IgD-negative memory B cell (primary cell): Measurements from ENCODE around the gene MEGF10. TPM values are rescaled to one million over a fixed set of nuclear protein-coding genes. Genes with fewer than 3 reads are reported as not detected.
A peak's percentile ranks its signal among the peaks of the same experiment; 100 is the strongest.

ENCODE experiments used
- H3K27ac Mint-ChIP-seq, 3 donors: one replicate each; pipeline ENCODE4 v1.8.0; 2020 to 2022; ENCODE audit warnings: mild to moderate bottlenecking in 3 of 3, mixed read lengths in 3 of 3, moderate library complexity in 1 of 3
- H3K27me3 Mint-ChIP-seq: one replicate; pipeline ENCODE4 v1.8.0; 2021; ENCODE audit warnings: mixed read lengths
- H3K36me3 Mint-ChIP-seq: one replicate; pipeline ENCODE4 v1.8.0; 2020; ENCODE audit warnings: mild to moderate bottlenecking, mixed read lengths
- H3K4me1 Mint-ChIP-seq, 3 donors: one replicate each; pipeline ENCODE4 v1.8.0; 2020 to 2022; ENCODE audit warnings: mixed read lengths in 3 of 3, mild to moderate bottlenecking in 1 of 3
- H3K4me3 Mint-ChIP-seq, 4 donors: one replicate each; pipeline ENCODE4 v1.8.0; 2020 to 2022; ENCODE audit warnings: mild to moderate bottlenecking in 4 of 4, mixed read lengths in 4 of 4, moderate library complexity in 3 of 4
- H3K9me3 Mint-ChIP-seq, 3 donors: one replicate each; pipeline ENCODE4 v1.8.0; 2020 to 2021; ENCODE audit warnings: mixed read lengths in 3 of 3, mild to moderate bottlenecking in 1 of 3
- polyA plus RNA-seq: library from polyadenylated mRNA; unstranded; fragments of 300-500 nt; fragmentation: Illumina TruSeq; gene quantifications from one replicate; pipeline ENCODE4 v1.2.3, GENCODE V29; 2021

Gene MEGF10
- polyA plus RNA-seq, 1 donor from 2014 or later = not detected

- Mint-ChIP-seq H3K36me3 (no peaks in the 10 kb centered on the region), H3K9me3 (no peaks in the 10 kb centered on the region), H3K4me3 (no peak overlapping the region), H3K27me3 (no peaks in the 10 kb centered on the region), H3K4me1 (no peaks in the 10 kb centered on the region), H3K27ac (no peak overlapping the region)
Measured at GRCh38 chr5:127416906-127417305, 126.3 kb downstream of the MEGF10 start.

GRCh38 chr5:127417528-127417927, 126.9 kb downstream of the MEGF10 start:
- no peaks in the 10 kb centered on the region for H3K27me3 Mint-ChIP-seq

GRCh38 chr5:127418367-127418766, 127.8 kb downstream of the MEGF10 start:
- H3K9me3 Mint-ChIP-seq = no peaks in the 10 kb centered on the region
- H3K4me1 Mint-ChIP-seq = peaks cover 5 to 7% (median 6%) of the 10 kb centered on the region in 3 donors
- no peak overlapping the region for H3K4me3 Mint-ChIP-seq

More at GRCh38 chr5:127417528-127417927, 126.9 kb downstream of the MEGF10 start:
- Mint-ChIP-seq H3K4me3 (no peak overlapping the region), H3K36me3 (no peaks in the 10 kb centered on the region), H3K27ac (no peak overlapping the region), H3K9me3 (no peaks in the 10 kb centered on the region), H3K4me1 (no peaks in the 10 kb centered on the region)

GRCh38 chr5:127418974-127419682, 128.5 kb downstream of the MEGF10 start:
- Mint-ChIP-seq H3K27ac (no peak overlapping the region), H3K4me3 (no peak overlapping the region), H3K9me3 (no peaks in the 10 kb centered on the region), H3K4me1 (peaks cover 6 to 9% (median 7%) of the 10 kb centered on the region in 3 donors), H3K27me3 (no peaks in the 10 kb centered on the region), H3K36me3 (no peaks in the 10 kb centered on the region)

More at GRCh38 chr5:127418367-127418766, 127.8 kb downstream of the MEGF10 start:
- H3K27ac Mint-ChIP-seq = no peak overlapping the region
- H3K36me3 Mint-ChIP-seq = no peaks in the 10 kb centered on the region
- H3K27me3 Mint-ChIP-seq = no peaks in the 10 kb centered on the region

- Mint-ChIP-seq H3K4me1 (peaks cover 6 to 9% (median 7%) of the 10 kb centered on the region in 3 donors), H3K27me3 (no peaks in the 10 kb centered on the region), H3K27ac (no peak overlapping the region), H3K9me3 (no peaks in the 10 kb centered on the region), H3K36me3 (no peaks in the 10 kb centered on the region), H3K4me3 (no peak overlapping the region)
Measured at GRCh38 chr5:127419683-127420257, 129.2 kb downstream of the MEGF10 start.

- Mint-ChIP-seq H3K27ac (no peak overlapping the region), H3K36me3 (peaks cover under 1% of the 10 kb centered on the region), H3K9me3 (no peaks in the 10 kb centered on the region), H3K4me3 (no peak overlapping the region), H3K4me1 (peaks cover 6 to 9% (median 7%) of the 10 kb centered on the region in 3 donors), H3K27me3 (no peaks in the 10 kb centered on the region)
Measured at GRCh38 chr5:127420758-127421157, 130.2 kb downstream of the MEGF10 start.

GRCh38 chr5:127421471-127421870, 130.9 kb downstream of the MEGF10 start:
- H3K27ac Mint-ChIP-seq = no peak overlapping the region

GRCh38 chr5:127423173-127423798, 132.7 kb downstream of the MEGF10 start:
- peaks cover 1% of the 10 kb centered on the region for H3K36me3 Mint-ChIP-seq
- H3K27me3 Mint-ChIP-seq = no peaks in the 10 kb centered on the region
- peaks cover 6 to 9% (median 7%) of the 10 kb centered on the region in 3 donors for H3K4me1 Mint-ChIP-seq
- no peak overlapping the region for H3K27ac Mint-ChIP-seq
- H3K9me3 Mint-ChIP-seq = no peaks in the 10 kb centered on the region
- peak overlapping the region in 1 of 4 donors; percentile 65 for H3K4me3 Mint-ChIP-seq

More at GRCh38 chr5:127421471-127421870, 130.9 kb downstream of the MEGF10 start:
- Mint-ChIP-seq H3K4me1 (peaks cover 6 to 9% (median 7%) of the 10 kb centered on the region in 3 donors), H3K27me3 (no peaks in the 10 kb centered on the region), H3K9me3 (no peaks in the 10 kb centered on the region), H3K36me3 (peaks cover 1% of the 10 kb centered on the region), H3K4me3 (no peak overlapping the region)

GRCh38 chr5:127425037-127425436, 134.4 kb downstream of the MEGF10 start:
- Mint-ChIP-seq H3K9me3 (no peaks in the 10 kb centered on the region), H3K36me3 (peaks cover 1% of the 10 kb centered on the region)

GRCh38 chr5:127425868-127426267, 135.3 kb downstream of the MEGF10 start:
- Mint-ChIP-seq H3K4me1 (peaks cover 6 to 9% (median 7%) of the 10 kb centered on the region in 3 donors), H3K4me3 (no peak overlapping the region), H3K27me3 (no peaks in the 10 kb centered on the region), H3K27ac (no peak overlapping the region), H3K9me3 (no peaks in the 10 kb centered on the region), H3K36me3 (peaks cover 1% of the 10 kb centered on the region)

More at GRCh38 chr5:127425037-127425436, 134.4 kb downstream of the MEGF10 start:
- Mint-ChIP-seq H3K4me1 (peaks cover 6 to 9% (median 7%) of the 10 kb centered on the region in 3 donors), H3K27me3 (no peaks in the 10 kb centered on the region), H3K4me3 (no peak overlapping the region), H3K27ac (no peak overlapping the region)

- Mint-ChIP-seq H3K4me1 (peaks cover 6 to 9% (median 7%) of the 10 kb centered on the region in 3 donors), H3K27me3 (no peaks in the 10 kb centered on the region), H3K4me3 (no peak overlapping the region), H3K27ac (no peak overlapping the region), H3K9me3 (no peaks in the 10 kb centered on the region), H3K36me3 (peaks cover 1% of the 10 kb centered on the region)
Measured at GRCh38 chr5:127426661-127427060, 136.1 kb downstream of the MEGF10 start.

- H3K4me1 Mint-ChIP-seq = peaks cover 2% of the 10 kb centered on the region in 3 donors
Measured at GRCh38 chr5:127428276-127428675, 137.7 kb downstream of the MEGF10 start.

GRCh38 chr5:127428748-127429147, 138.2 kb downstream of the MEGF10 start:
- H3K27ac Mint-ChIP-seq = no peak overlapping the region
- no peak overlapping the region for H3K4me3 Mint-ChIP-seq
- peaks cover 1% of the 10 kb centered on the region for H3K36me3 Mint-ChIP-seq
- no peaks in the 10 kb centered on the region for H3K4me1 Mint-ChIP-seq
- no peaks in the 10 kb centered on the region for H3K9me3 Mint-ChIP-seq
- no peaks in the 10 kb centered on the region for H3K27me3 Mint-ChIP-seq

More at GRCh38 chr5:127428276-127428675, 137.7 kb downstream of the MEGF10 start:
- Mint-ChIP-seq H3K36me3 (peaks cover 1% of the 10 kb centered on the region), H3K27ac (no peak overlapping the region), H3K4me3 (no peak overlapping the region), H3K27me3 (no peaks in the 10 kb centered on the region), H3K9me3 (no peaks in the 10 kb centered on the region)

- Mint-ChIP-seq H3K36me3 (peaks cover 1% of the 10 kb centered on the region), H3K4me3 (no peak overlapping the region), H3K27ac (no peak overlapping the region), H3K4me1 (no peaks in the 10 kb centered on the region), H3K27me3 (no peaks in the 10 kb centered on the region), H3K9me3 (no peaks in the 10 kb centered on the region)
Measured at GRCh38 chr5:127429928-127430327, 139.3 kb downstream of the MEGF10 start.

GRCh38 chr5:127430627-127431026, 140.0 kb downstream of the MEGF10 start:
- peaks cover 1% of the 10 kb centered on the region for H3K36me3 Mint-ChIP-seq
- no peak overlapping the region for H3K27ac Mint-ChIP-seq
- H3K4me3 Mint-ChIP-seq = no peak overlapping the region
- no peaks in the 10 kb centered on the region for H3K4me1 Mint-ChIP-seq
- no peaks in the 10 kb centered on the region for H3K9me3 Mint-ChIP-seq
- H3K27me3 Mint-ChIP-seq = no peaks in the 10 kb centered on the region
